ENCODE measurements around the gene ASGR1.
"Not testable (repeated sequence)": the region's sequence is repeated elsewhere in the genome, so short reads cannot be mapped to it uniquely, and the experiment has no call there.

The ASGR1 gene

GRCh38 chr17:7158424-7158823 lies 20.7 kb downstream of the ASGR1 start:
- not testable (repeated sequence) for DNase-seq (ENCODE audit: low read depth)

GRCh38 chr17:7156342-7156940 lies 22.7 kb downstream of the ASGR1 start:
- no peak for DNase-seq (ENCODE audit: low read depth)

- no peak for DNase-seq (ENCODE audit: low read depth)
These were observed 31.4 kb downstream of the ASGR1 start for GRCh38 chr17:7147772-7148171.

- DNase-seq (ENCODE audit: low read depth): no peak
These were observed 33.1 kb downstream of the ASGR1 start for GRCh38 chr17:7146115-7146514.

GRCh38 chr17:7144213-7144612 lies 35.0 kb downstream of the ASGR1 start:
- no peak for DNase-seq (ENCODE audit: low read depth)

- no peak for DNase-seq (ENCODE audit: low read depth)
These were observed 37.3 kb downstream of the ASGR1 start for GRCh38 chr17:7141824-7142223.

- DNase-seq (ENCODE audit: low read depth): no peak
These were observed 39.8 kb downstream of the ASGR1 start for GRCh38 chr17:7139400-7139799.

GRCh38 chr17:7138800-7139381 lies 40.3 kb downstream of the ASGR1 start:
- no peak for DNase-seq (ENCODE audit: low read depth)

GRCh38 chr17:7137171-7137943 lies 41.8 kb downstream of the ASGR1 start:
- no peak for DNase-seq (ENCODE audit: low read depth)

GRCh38 chr17:7136266-7136877 lies 42.8 kb downstream of the ASGR1 start:
- peak; percentile 66 for DNase-seq (ENCODE audit: low read depth)

GRCh38 chr17:7133916-7134315 lies 45.3 kb downstream of the ASGR1 start:
- no peak for DNase-seq (ENCODE audit: low read depth)

- peak; percentile 24 for DNase-seq (ENCODE audit: low read depth)
These were observed 45.7 kb downstream of the ASGR1 start for GRCh38 chr17:7133424-7133823.

GRCh38 chr17:7132511-7133094 lies 46.6 kb downstream of the ASGR1 start:
- peak; percentile 15 for DNase-seq (ENCODE audit: low read depth)

- DNase-seq (ENCODE audit: low read depth): no peak
These were observed 47.8 kb downstream of the ASGR1 start for GRCh38 chr17:7131423-7131791.

GRCh38 chr17:7130621-7131422 lies 48.3 kb downstream of the ASGR1 start:
- no peak for DNase-seq (ENCODE audit: low read depth)

- DNase-seq (ENCODE audit: low read depth): no peak
These were observed 49.9 kb downstream of the ASGR1 start for GRCh38 chr17:7129311-7129710.

- no peak for DNase-seq (ENCODE audit: low read depth)
These were observed 51.0 kb downstream of the ASGR1 start for GRCh38 chr17:7128160-7128559.

GRCh38 chr17:7127501-7127900 lies 51.7 kb downstream of the ASGR1 start:
- not testable (repeated sequence) for DNase-seq (ENCODE audit: low read depth)

GRCh38 chr17:7126386-7126785 lies 52.8 kb downstream of the ASGR1 start:
- not testable (repeated sequence) for DNase-seq (ENCODE audit: low read depth)

- no peak for DNase-seq (ENCODE audit: low read depth)
These were observed 54.2 kb downstream of the ASGR1 start for GRCh38 chr17:7124923-7125322.

- no peak for DNase-seq (ENCODE audit: low read depth)
These were observed 55.3 kb downstream of the ASGR1 start for GRCh38 chr17:7123844-7124243.
